B cell (primary cell): ENCODE results near the gene CFC1.
"Not testable (repeated sequence)": the region's sequence is repeated elsewhere in the genome, so short reads cannot be mapped to it uniquely, and the experiment has no call there.

Experiments used
- CTCF ChIP-seq: fragments of 200-600 bp; IDR thresholded peaks from one replicate; pipeline ENCODE4 v1.8.0; 2022; ENCODE audit warnings: antibody characterized with exemption, mild to moderate bottlenecking
- EZH2 ChIP-seq: IDR thresholded peaks from 2 replicates; pipeline ENCODE4 v1.6.1; 2012; ENCODE audit warnings: borderline replicate concordance, low read depth, mild to moderate bottlenecking, moderate library complexity, low read length; ENCODE audit not compliant: insufficient read depth, poor library complexity, severe bottlenecking

GRCh38 chr2:130588688-130589458, 10.5 kb downstream of the CFC1 start:
- TF ChIP-seq CTCF, EZH2: not testable (repeated sequence)
